Breast epithelium (tissue), 4 donors: ENCODE results near the gene C6orf62. TPM values are rescaled to one million over a fixed set of nuclear protein-coding genes. Genes with fewer than 3 reads are reported as not detected.

ENCODE experiments used
- DNase-seq, 2 donors: peaks; one replicate each; pipeline ENCODE4 v3.0.0-alpha.2; 2019; ENCODE audit warnings: low spot score in 2 of 2
- H3K27ac ChIP-seq, 2 donors: fragments of 200-600 bp; sonication (generic) in 1 of 2; one replicate each; pipeline ENCODE4 v1.5.1; 2016 to 2019; ENCODE audit warnings: mild to moderate bottlenecking in 1 of 2
- H3K27me3 ChIP-seq, 2 donors: fragments of 200-600 bp; sonication (generic) in 1 of 2; one replicate each; pipeline versions ENCODE4 v1.5.1 to v1.6.0; 2017 to 2019; ENCODE audit warnings: control low read depth in 1 of 2, mild to moderate bottlenecking in 1 of 2
- H3K36me3 ChIP-seq: fragments of 200-600 bp; one replicate; pipeline ENCODE4 v1.5.1; 2019
- H3K4me1 ChIP-seq, 2 donors: fragments of 200-600 bp; sonication (generic); one replicate each; pipeline ENCODE4 v1.5.1; 2016 to 2019; ENCODE audit warnings: control low read depth in 1 of 2
- H3K4me3 ChIP-seq, 3 donors: fragments of 200-600 bp; sonication (generic); 1 replicate in 2 of 3; 2 replicates in 1 of 3; pipeline ENCODE4 v1.5.1; 2016 to 2019; ENCODE audit warnings: mild to moderate bottlenecking in 3 of 3, moderate library complexity in 2 of 3
- H3K9me3 ChIP-seq, 2 donors: fragments of 200-600 bp; sonication (generic) in 1 of 2; one replicate each; pipeline ENCODE4 v1.5.1; 2016 to 2019; ENCODE audit warnings: control low read depth in 1 of 2
- CTCF ChIP-seq, 3 donors: fragments of 450-650 bp; IDR thresholded peaks; one replicate each; pipeline ENCODE4 v1.5.1; 2016 to 2017; ENCODE audit warnings: antibody characterized with exemption in 3 of 3, mild to moderate bottlenecking in 3 of 3, moderate library complexity in 3 of 3
- POLR2A ChIP-seq: fragments of 450-650 bp; IDR thresholded peaks from one replicate; pipeline ENCODE4 v1.6.1; 2016; ENCODE audit warnings: antibody characterized with exemption, mild to moderate bottlenecking, moderate library complexity
- POLR2AphosphoS5 ChIP-seq, 3 donors: sonication (generic); formaldehyde crosslinking; IDR thresholded peaks; one replicate each; pipeline ENCODE4 v1.6.1; 2017; ENCODE audit warnings: antibody characterized with exemption in 3 of 3
- intact Hi-C: fragments of 100-400 bp; cut with DNase I; formaldehyde crosslinking; loops from one replicate; pipeline ENCODE4 v1.15.1; 2023; ENCODE audit warnings: low total_unique reads
- total RNA-seq, 3 donors: library from RNA; depleted of rRNA; stranded (reverse); fragments of >200 nt; gene quantifications; one replicate each; pipeline ENCODE4 v1.1.0, GENCODE V29; 2016

C6orf62 gene
- total RNA-seq, 3 donors from 2014 or later, result 57.0 to 86.1 (median 66.1) TPM

- DNase-seq, result no peak
- peaks cover 0 to 14% of the 10 kb centered on the region in 2 donors for H3K4me1 ChIP-seq
- peaks cover 4% of the 10 kb centered on the region for H3K36me3 ChIP-seq
- intact Hi-C loops, result loop anchor here (5.0 kb wide), 1 partner anchor 962 kb away; no protein-coding TSS in a partner anchor
- no peaks in the 10 kb centered on the region for H3K27me3 ChIP-seq
- no peaks in the 10 kb centered on the region for H3K9me3 ChIP-seq
- no peak overlapping the region for H3K4me3 ChIP-seq
- H3K27ac ChIP-seq, result no peak overlapping the region
- no peak for TF ChIP-seq POLR2AphosphoS5 (IDR thresholded peaks at IDR 0.05)
- TF ChIP-seq CTCF (IDR thresholded peaks at IDR 0.05), result no peak
These were observed 8.2 kb downstream of the C6orf62 start for GRCh38 chr6:24710519-24711303.

GRCh38 chr6:24709014-24709711, 9.8 kb downstream of the C6orf62 start:
- TF ChIP-seq POLR2AphosphoS5 (IDR thresholded peaks at IDR 0.05) (no peak), POLR2A (no peak)
- intact Hi-C loops, result no loop called here
- DNase-seq, result no peak
- H3K27ac ChIP-seq, result peak overlapping the region in 1 of 2 donors; percentile 14
- H3K27me3 ChIP-seq, result no peaks in the 10 kb centered on the region
- no peaks in the 10 kb centered on the region for H3K9me3 ChIP-seq
- H3K4me3 ChIP-seq, result no peak overlapping the region
- peaks cover 11% of the 10 kb centered on the region for H3K36me3 ChIP-seq
- peaks cover 0 to 14% of the 10 kb centered on the region in 2 donors for H3K4me1 ChIP-seq

GRCh38 chr6:24708612-24709011, 10.3 kb downstream of the C6orf62 start:
- no peak for TF ChIP-seq POLR2A
- no peak for TF ChIP-seq CTCF (IDR thresholded peaks at IDR 0.05)
- no peak for TF ChIP-seq POLR2AphosphoS5 (IDR thresholded peaks at IDR 0.05)
- H3K4me1 ChIP-seq, result peaks cover 0 to 9% of the 10 kb centered on the region in 2 donors
- peak overlapping the region in 1 of 2 donors; percentile 14 for H3K27ac ChIP-seq
- H3K36me3 ChIP-seq, result peaks cover 12% of the 10 kb centered on the region
- intact Hi-C loops, result no loop called here
- H3K27me3 ChIP-seq, result no peaks in the 10 kb centered on the region
- H3K9me3 ChIP-seq, result no peaks in the 10 kb centered on the region
- no peak overlapping the region for H3K4me3 ChIP-seq
- no peak for DNase-seq

GRCh38 chr6:24704468-24704867, 14.5 kb downstream of the C6orf62 start:
- H3K4me3 ChIP-seq, result no peak overlapping the region
- TF ChIP-seq POLR2AphosphoS5 (IDR thresholded peaks at IDR 0.05) (no peak), CTCF (IDR thresholded peaks at IDR 0.05) (no peak), POLR2A (no peak)
- DNase-seq, result no peak
- no peaks in the 10 kb centered on the region for H3K4me1 ChIP-seq
- no peaks in the 10 kb centered on the region for H3K27me3 ChIP-seq
- no peaks in the 10 kb centered on the region for H3K9me3 ChIP-seq
- H3K36me3 ChIP-seq, result peaks cover 8% of the 10 kb centered on the region
- peak overlapping the region in 1 of 2 donors; percentile 14 for H3K27ac ChIP-seq
- intact Hi-C loops, result no loop called here

- no peaks in the 10 kb centered on the region for H3K9me3 ChIP-seq
- H3K4me1 ChIP-seq, result no peaks in the 10 kb centered on the region
- no peak for DNase-seq
- peaks cover 8% of the 10 kb centered on the region for H3K36me3 ChIP-seq
- H3K27ac ChIP-seq, result no peak overlapping the region
- no peak for TF ChIP-seq CTCF (IDR thresholded peaks at IDR 0.05)
- TF ChIP-seq POLR2A, result no peak
- no peak for TF ChIP-seq POLR2AphosphoS5 (IDR thresholded peaks at IDR 0.05)
- intact Hi-C loops, result no loop called here
- no peak overlapping the region for H3K4me3 ChIP-seq
- H3K27me3 ChIP-seq, result no peaks in the 10 kb centered on the region
These were observed 16.2 kb downstream of the C6orf62 start for GRCh38 chr6:24702720-24703282.
